NCI-H446 (cell line): ENCODE measurements around the gene B3GALT6.

Experiments used
- DNase-seq, 2 experiments: peaks; one replicate each; lab custom pipeline; 2025; lab: John Stamatoyannopoulos, UW

B3GALT6 gene

GRCh38 chr1:1232796-1233566, 944 bp downstream of the B3GALT6 start:
- DNase-seq: no peak

- DNase-seq: no peak
These were observed 1.5 kb downstream of the B3GALT6 start for GRCh38 chr1:1233567-1233892.

GRCh38 chr1:1234180-1234808, 2.3 kb downstream of the B3GALT6 start:
- no peak for DNase-seq

GRCh38 chr1:1235016-1235744, 3.1 kb downstream of the B3GALT6 start:
- no peak for DNase-seq

GRCh38 chr1:1236176-1236763, 4.2 kb downstream of the B3GALT6 start:
- no peak for DNase-seq

GRCh38 chr1:1236945-1237873, 5.2 kb downstream of the B3GALT6 start:
- no peak for DNase-seq

- no peak for DNase-seq
These were observed 6.1 kb downstream of the B3GALT6 start for GRCh38 chr1:1237874-1238701.

GRCh38 chr1:1238702-1239178, 6.7 kb downstream of the B3GALT6 start:
- no peak for DNase-seq

GRCh38 chr1:1239227-1239613, 7.2 kb downstream of the B3GALT6 start:
- no peak for DNase-seq

- DNase-seq: no peak
These were observed 7.7 kb downstream of the B3GALT6 start for GRCh38 chr1:1239614-1240347.

- DNase-seq: no peak
These were observed 8.3 kb downstream of the B3GALT6 start for GRCh38 chr1:1240348-1240732.

GRCh38 chr1:1240822-1241587, 9.0 kb downstream of the B3GALT6 start:
- no peak for DNase-seq

- no peak for DNase-seq
These were observed 9.7 kb downstream of the B3GALT6 start for GRCh38 chr1:1241588-1242219.

GRCh38 chr1:1242461-1243265, 10.6 kb downstream of the B3GALT6 start:
- DNase-seq: no peak

- DNase-seq: no peak
These were observed 11.2 kb downstream of the B3GALT6 start for GRCh38 chr1:1243266-1243660.

GRCh38 chr1:1243807-1244191, 11.8 kb downstream of the B3GALT6 start:
- no peak for DNase-seq

GRCh38 chr1:1244192-1244811, 12.3 kb downstream of the B3GALT6 start:
- no peak for DNase-seq
